Adrenal gland (tissue), 5 donors: ENCODE data around the gene CSTPP1.

Experiments
- POLR2A ChIP-seq, 2 donors: fragments of 450-650 bp; IDR thresholded peaks; one replicate each; pipeline ENCODE4 v1.6.1; 2017; ENCODE audit warnings: antibody characterized with exemption in 2 of 2, mild to moderate bottlenecking in 2 of 2, moderate library complexity in 1 of 2
- TF ChIP-seq, protein P1 (sequence below), 6 experiments: fragments of 450-650 bp in 4 of 6; fragments of 200-600 bp in 2 of 6; sonication (generic) in 1 of 6; IDR thresholded peaks; 1 replicate in 5 of 6; 2 replicates in 1 of 6; pipeline versions ENCODE4 v1.5.1 to v1.8.0; 2016 to 2021; ENCODE audit warnings: antibody characterized with exemption in 6 of 6, mild to moderate bottlenecking in 2 of 6, moderate library complexity in 1 of 6
- donor health status: DM: no; HTN: no; CAD: no.

DNA sequence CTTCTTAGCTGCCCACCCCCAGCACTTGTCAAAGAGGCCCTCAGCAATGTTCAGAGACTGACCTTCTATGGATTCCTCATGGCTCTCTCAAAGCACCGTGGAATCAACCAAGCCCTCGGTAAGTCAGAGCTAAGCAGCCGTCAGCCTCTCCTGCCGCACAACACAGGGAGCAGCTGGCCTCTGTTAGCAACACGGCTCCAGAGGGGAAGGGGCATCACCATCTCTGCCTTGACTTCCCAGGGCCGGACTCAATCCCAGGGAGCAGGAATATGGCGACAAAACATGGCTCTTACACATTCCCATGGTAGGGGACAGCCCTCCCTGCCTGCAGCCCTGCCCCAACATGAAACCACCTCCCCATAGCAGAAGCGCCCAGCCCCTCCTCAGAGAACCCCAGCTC lies 221.2 kb downstream of the CSTPP1 start:
- no peak for TF ChIP-seq POLR2A (IDR thresholded peaks at IDR 0.05)
- TF ChIP-seq, protein P1, sequence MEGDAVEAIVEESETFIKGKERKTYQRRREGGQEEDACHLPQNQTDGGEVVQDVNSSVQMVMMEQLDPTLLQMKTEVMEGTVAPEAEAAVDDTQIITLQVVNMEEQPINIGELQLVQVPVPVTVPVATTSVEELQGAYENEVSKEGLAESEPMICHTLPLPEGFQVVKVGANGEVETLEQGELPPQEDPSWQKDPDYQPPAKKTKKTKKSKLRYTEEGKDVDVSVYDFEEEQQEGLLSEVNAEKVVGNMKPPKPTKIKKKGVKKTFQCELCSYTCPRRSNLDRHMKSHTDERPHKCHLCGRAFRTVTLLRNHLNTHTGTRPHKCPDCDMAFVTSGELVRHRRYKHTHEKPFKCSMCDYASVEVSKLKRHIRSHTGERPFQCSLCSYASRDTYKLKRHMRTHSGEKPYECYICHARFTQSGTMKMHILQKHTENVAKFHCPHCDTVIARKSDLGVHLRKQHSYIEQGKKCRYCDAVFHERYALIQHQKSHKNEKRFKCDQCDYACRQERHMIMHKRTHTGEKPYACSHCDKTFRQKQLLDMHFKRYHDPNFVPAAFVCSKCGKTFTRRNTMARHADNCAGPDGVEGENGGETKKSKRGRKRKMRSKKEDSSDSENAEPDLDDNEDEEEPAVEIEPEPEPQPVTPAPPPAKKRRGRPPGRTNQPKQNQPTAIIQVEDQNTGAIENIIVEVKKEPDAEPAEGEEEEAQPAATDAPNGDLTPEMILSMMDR (IDR thresholded peaks at IDR 0.05), result no peak
